Stimulated activated CD4-positive, alpha-beta T cell treated with anti-CD3 and anti-CD28 coated beads, TNF-alpha, amount 100 ng/mL, for 48 hours (primary cell): ENCODE data around the gene MAST4.
"Not testable (repeated sequence)": the region's sequence is repeated elsewhere in the genome, so short reads cannot be mapped to it uniquely, and the experiment has no call there.

Experiments used
- DNase-seq, 3 donors: peaks; one replicate each; pipeline ENCODE4 v3.0.0-alpha.2; 2020; ENCODE audit warnings: low read depth in 3 of 3

Gene MAST4

GRCh38 chr5:67123819-67124218, 527.6 kb downstream of the MAST4 start:
- no peak for DNase-seq

GRCh38 chr5:67124556-67124955, 528.4 kb downstream of the MAST4 start:
- DNase-seq: no peak

DNA sequence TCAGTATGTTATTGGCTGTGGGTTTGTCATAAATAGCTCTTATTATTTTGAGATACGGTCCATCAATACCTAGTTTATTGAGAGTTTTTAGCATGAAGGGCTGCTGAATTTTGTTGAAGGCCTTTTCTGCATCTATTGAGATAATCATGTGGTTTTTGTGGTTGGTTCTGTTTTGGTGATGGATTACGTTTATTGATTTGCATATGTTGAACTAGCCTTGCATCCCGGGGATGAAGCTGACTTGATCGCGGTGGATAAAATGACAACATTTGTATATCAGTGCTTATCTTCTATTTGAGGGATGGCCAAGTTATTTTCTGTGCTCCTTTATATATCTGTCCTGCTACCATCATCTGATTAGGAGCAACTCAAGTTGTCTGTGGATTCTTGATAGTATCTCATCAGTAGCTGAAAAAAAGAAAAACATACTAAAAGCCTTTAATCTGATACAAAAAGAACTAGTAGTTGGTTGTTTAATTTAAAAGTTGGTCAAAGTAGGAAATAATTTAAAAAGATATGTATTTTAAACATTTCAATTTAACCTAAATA, 531.2 kb downstream of the MAST4 start:
- DNase-seq: not testable (repeated sequence)

GRCh38 chr5:67129768-67130167, 533.6 kb downstream of the MAST4 start:
- DNase-seq: no peak

GRCh38 chr5:67133217-67133616, 537.0 kb downstream of the MAST4 start:
- DNase-seq: no peak

GRCh38 chr5:67133776-67134175, 537.6 kb downstream of the MAST4 start:
- no peak for DNase-seq

- DNase-seq: no peak
Measured at GRCh38 chr5:67135381-67135984, 539.3 kb downstream of the MAST4 start.

GRCh38 chr5:67139030-67139429, 542.8 kb downstream of the MAST4 start:
- no peak for DNase-seq

DNA sequence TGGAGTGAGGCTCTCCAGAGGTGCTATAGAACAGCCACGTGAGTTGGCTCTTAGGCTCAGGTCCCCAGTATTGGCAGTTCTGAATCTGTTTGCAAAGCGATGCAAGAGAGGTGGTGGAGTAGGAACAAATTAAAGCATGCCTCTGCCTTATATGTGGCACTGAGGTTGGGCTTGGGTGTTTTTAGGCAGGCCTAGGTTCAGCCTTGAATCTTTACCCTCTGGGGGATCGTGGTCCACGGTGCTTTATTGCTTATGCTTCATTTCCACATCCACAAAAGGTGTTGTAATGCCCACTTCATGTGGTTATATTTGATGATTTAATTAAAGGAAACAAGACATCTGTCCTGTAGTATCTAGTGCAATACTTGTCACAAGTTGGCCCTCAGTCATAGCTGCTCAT, 544.2 kb downstream of the MAST4 start:
- DNase-seq: no peak

GRCh38 chr5:67141644-67142043, 545.5 kb downstream of the MAST4 start:
- DNase-seq: no peak

DNA sequence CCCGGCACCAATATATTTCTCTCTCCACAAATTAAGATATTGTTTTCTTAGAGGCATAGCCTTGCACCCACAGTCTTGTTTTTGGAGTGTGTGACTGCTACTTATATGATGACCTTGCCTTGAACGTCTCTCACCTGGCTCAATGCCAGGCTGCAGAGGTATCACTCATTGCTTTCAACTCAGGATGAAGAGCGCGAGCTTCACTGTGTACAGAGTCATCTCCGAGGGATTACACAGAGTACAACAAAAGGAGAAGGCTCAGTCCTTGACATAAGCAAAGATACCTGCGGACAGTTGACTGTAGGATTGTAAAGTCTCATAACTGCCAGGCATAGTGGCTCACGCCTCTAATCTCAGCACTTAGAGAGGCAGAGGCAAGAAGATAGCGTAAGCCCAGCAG, 546.6 kb downstream of the MAST4 start:
- no peak for DNase-seq

DNA sequence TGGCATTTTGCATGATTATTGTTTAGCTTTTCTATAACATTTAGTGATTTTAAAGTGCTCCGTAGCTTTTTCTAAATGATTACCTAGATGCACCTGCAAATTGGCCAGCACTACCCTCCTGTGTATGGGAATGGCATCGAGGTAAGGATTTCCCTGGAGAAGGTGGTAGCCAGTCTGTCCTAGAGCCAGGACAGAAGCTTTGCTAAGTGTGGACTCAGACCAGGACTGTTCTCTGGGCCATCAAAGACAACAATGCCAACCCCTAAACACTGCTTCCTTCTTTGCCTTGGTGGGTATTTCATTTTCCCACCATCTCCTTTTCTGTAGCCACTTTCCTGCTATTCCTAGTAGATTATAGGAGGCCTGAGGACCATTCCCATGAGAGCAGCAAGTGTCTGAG, 547.4 kb downstream of the MAST4 start:
- no peak for DNase-seq

GRCh38 chr5:67144183-67144639, 548.0 kb downstream of the MAST4 start:
- DNase-seq: no peak

- no peak for DNase-seq
Measured at GRCh38 chr5:67146574-67146973, 550.4 kb downstream of the MAST4 start.

DNA sequence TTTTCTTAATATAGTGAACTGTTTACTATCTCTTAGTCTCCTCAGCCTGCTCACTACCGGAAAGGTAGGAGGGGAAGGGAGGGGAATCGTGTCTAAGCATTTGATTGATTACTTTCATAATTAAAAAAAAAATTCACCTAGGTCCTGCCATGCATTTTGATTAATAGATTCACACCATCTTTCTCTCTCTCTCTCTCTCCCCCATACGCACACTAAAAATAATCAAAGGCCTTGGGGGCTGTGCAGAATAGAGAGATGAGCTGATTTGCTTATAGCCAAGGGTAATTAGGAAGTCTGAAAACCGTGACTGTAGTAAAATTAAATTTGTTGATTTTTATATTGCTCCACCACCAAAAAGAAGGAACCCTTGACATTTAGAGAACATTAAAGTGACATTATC, 550.8 kb downstream of the MAST4 start:
- DNase-seq: no peak

DNA sequence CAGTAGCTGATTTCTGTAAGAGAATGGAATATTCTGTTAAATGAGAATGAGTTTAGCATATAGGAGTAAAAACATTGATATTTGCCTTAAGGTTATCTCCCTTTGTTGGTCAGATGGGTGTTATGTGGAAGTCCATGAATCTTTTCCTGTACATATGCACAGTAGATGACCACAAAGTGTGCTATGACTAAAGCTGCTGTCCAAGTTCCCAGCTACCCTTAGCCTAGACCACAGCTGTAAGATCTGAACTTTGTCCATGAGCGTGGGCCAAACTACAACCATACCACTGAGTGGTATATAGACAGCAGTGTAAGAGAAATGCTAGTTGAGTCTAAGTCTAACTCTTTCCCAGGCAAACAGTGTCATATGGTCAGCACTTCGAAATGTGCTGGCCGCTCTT, 551.6 kb downstream of the MAST4 start:
- no peak for DNase-seq

DNA sequence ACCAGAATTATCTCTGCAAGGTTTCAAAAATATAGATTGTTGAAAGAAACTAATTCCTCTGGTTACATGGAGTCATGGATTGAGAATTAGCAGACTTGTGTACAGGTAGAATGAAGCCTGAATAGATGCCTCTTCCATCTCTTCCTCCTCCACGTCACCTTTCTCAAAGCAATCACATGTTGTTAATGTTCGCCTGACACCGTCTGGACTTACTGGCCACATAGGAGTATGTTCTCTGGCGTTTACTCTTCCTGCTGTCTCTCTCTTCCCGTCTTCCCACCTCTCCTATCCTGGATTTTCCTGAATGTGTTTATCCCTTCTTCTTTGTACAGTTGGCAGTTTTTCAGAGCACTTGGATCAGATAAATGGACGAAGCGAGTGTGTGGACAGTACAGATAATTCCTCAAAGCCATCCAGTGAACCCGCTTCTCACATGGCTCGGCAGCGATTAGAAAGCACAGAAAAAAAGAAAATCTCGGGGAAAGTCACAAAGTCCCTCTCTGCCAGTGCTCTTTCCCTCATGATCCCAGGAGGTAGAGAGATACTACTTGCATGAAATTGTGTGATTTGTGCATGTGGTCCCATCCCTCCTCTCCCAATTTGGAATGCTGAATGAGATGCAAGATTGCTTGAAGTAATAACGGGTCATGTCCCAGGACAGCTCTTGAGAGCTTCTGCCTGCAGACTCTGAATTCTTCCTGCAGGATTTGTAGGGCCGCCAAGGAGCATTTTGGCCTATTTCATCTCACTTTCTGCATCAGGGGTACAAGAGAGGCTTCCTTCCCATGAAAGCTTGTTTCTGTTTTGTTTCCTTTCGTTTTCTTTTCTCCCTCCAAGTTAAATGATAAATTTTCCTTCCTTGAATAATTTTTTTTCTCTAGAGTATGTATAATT, 553.1 kb downstream of the MAST4 start:
- DNase-seq: no peak

DNA sequence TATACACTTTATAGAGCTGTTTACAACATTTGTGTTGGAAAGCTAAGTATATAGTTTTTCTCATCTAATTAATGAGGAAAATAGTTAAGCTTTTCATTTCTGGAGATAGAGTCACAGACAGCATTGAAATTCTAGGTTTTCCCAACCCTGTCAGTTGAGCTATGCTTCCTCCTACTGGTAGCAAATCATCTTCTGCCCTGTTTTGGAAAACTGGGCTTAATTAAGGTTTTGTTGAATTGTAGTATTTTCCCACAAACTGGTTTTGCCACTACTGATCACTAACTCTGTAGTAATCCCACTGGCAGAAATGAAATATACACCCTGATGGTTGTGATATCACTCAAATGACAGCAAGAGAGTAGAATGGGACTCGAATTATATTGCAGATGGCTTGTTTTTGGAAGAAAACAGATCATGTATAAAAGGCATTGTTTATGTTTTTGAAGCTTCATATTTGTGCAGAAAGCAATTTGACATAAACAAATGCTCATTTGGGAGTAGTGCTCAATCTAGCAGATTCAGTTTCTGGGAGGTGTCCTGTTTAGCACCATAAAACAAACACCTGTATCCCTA, 553.8 kb downstream of the MAST4 start:
- no peak for DNase-seq

GRCh38 chr5:67152400-67152799, 556.2 kb downstream of the MAST4 start:
- DNase-seq: no peak

DNA sequence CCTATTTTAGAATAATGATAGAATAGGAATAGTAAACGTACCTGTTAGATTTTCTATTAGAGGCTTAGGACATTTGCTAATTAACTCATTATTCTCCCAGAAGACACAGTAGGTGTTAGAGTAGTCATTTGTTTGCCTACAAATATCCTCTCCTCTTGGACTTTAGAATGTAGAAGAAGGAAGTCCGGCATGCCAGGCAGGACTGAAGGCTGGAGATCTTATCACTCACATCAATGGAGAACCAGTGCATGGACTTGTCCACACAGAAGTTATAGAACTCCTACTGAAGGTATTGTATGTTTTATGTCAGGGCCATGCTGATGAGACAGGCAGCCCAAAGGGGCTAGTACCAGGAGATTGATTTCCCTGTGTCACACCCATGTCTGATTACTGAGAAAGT, 557.1 kb downstream of the MAST4 start:
- no peak for DNase-seq

DNA sequence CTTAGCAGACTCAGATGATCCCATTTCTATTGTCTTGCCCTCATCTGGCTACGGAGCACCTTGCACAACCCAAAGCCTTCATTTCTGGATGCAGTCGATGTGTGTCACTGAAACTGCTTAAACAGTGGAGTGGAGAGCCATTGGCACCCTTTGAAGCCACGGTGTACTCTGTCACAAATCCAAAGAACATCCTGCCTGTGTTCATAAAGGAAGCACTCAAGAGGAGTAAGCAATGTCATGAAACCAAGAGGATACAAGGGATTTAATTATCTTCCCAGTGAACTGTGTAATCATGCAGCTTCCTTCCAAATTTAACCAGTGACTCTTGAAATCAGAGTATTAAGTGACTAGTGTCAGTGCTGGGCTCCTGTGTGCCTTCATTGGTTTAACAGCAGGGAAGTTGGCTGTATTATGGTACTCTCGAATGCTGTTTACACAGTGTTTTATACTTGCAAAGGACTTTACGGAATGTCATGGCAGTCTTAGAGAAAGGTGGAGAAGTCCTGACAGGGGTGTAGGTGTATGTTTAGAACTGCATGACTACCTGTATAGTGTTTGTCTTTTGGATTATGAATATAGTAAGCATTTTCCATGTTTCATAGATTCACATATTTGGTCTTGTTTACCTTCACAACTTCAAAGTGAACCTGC, 558.5 kb downstream of the MAST4 start:
- no peak for DNase-seq

DNA sequence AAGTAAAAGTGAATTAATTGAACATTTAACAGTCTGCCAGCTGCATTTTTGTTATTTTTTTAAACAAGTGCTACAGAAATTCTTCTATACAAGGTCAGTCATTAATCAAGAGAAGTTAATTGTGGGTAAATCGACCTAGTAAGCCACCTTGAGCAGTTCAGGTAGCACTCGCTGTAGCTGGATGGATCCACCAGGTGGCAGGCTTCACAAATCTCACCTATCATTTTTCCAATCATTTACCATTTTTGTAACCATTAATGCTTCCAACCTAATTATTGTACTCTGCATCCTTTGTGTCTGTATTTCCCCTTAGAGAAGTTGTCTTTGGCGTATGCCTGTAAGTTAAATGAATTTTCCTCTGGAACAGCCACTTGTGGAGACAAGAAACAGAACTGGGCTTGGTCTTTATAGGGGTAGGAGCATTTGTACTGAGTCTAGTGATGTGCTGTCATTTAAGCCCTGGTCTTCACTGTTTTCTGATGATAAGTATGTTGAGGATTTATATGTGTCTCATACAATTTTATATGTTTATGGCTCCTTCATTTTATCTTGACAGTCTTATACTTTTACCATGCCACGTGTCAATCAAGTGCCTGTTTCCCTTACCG, 560.9 kb downstream of the MAST4 start:
- DNase-seq: peak in 1 of 3 donors; percentile 27
